HepG2 (cell line): ENCODE data around the gene MBLAC2. TPM values are rescaled to one million over a fixed set of nuclear protein-coding genes. Genes with fewer than 3 reads are reported as not detected.
A peak's percentile ranks its signal among the peaks of the same experiment; 100 is the strongest.

Experiments used
- ATAC-seq: fragments of 200-7000 bp; cut with Tn5 transposase; 3 replicates; pipeline ENCODE4 v1.9.1; 2020; ENCODE audit warnings: mild to moderate bottlenecking, moderate library complexity
- BruUV-seq: library from RNA; stranded (reverse); fragments of 400-500 nt; replicated peaks from 2 replicates; lab custom pipeline; 2021; lab: Mats Ljungman, UMichigan
- CTCF ChIA-PET: fragments of 300-600 bp; formaldehyde crosslinking; extraction: SDS; loops from one replicate; lab custom pipeline; 2021; ENCODE audit warnings: low total read pairs, inconsistent platforms, low intra/inter-chr PET ratio; lab: Yijun Ruan, JAX
- POLR2A ChIA-PET: fragments of 350-600 bp; sonication (Branson Sonifier 250); formaldehyde crosslinking; loops from one replicate; lab custom pipeline; 2020; ENCODE audit warnings: antibody characterized with exemption, inconsistent platforms; lab: Yijun Ruan, JAX
- DNase-seq: peaks from one replicate; pipeline ENCODE4 v3.0.0-alpha.2; 2015; ENCODE audit warnings: low spot score
- FAIRE-seq: peaks from 3 replicates; lab custom pipeline; 2011; peaks lifted over from hg19 to GRCh38; lab: Jason Lieb, UNC
- H2AFZ ChIP-seq: one replicate; pipeline ENCODE4 v1.6.1; 2011; ENCODE audit warnings: low read length, inconsistent platforms
- H3K27ac ChIP-seq: fragments of 300-600 bp; 3 replicates; pipeline ENCODE4 v1.8.0; 2011; ENCODE audit warnings: mixed run types, mild to moderate bottlenecking, mixed read lengths, low read length, inconsistent platforms; ENCODE audit not compliant: insufficient read depth; ENCODE audit errors: extremely low read length
- H3K27me3 ChIP-seq, 2 experiments: fragments of 200-600 bp in 1 of 2; 2 replicates in 1 of 2; 3 replicates in 1 of 2; pipeline versions ENCODE4 v1.6.0 to v1.8.0; 2011; ENCODE audit warnings: low read length in 2 of 2, mild to moderate bottlenecking in 2 of 2, moderate library complexity in 2 of 2, inconsistent platforms in 1 of 2; ENCODE audit not compliant: insufficient read depth in 2 of 2, control insufficient read depth in 1 of 2
- H3K36me3 ChIP-seq, 2 experiments: fragments of 200-600 bp in 1 of 2; replicated peaks in 1 of 2; 2 replicates in 1 of 2; 3 replicates in 1 of 2; pipeline versions ENCODE4 v1.5.1 to v1.8.0; 2011; ENCODE audit warnings: low read length in 2 of 2, inconsistent platforms in 1 of 2; ENCODE audit not compliant: insufficient read depth in 2 of 2, control insufficient read depth in 1 of 2
- H3K4me1 ChIP-seq: 2 replicates; pipeline ENCODE4 v1.5.1; 2012; ENCODE audit warnings: low read length, inconsistent platforms; ENCODE audit not compliant: insufficient read depth
- H3K4me2 ChIP-seq: 2 replicates; pipeline ENCODE4 v1.6.0; 2011; ENCODE audit warnings: low read depth, low read length, inconsistent platforms
- H3K4me3 ChIP-seq, 3 experiments: fragments of 200-600 bp in 1 of 3; sonication (generic), shearing (Covaris generic) in 1 of 3; replicated peaks in 1 of 3; 2 replicates each; pipeline ENCODE4 v1.5.1; 2011 to 2016; ENCODE audit warnings: low read length in 3 of 3, inconsistent platforms in 2 of 3, low read depth in 2 of 3, mild to moderate bottlenecking in 2 of 3, control low read depth in 1 of 3, mixed read lengths in 1 of 3; ENCODE audit not compliant: insufficient read depth in 1 of 3
- H3K79me2 ChIP-seq: one replicate; pipeline ENCODE4 v1.6.1; 2011; ENCODE audit warnings: low read length, inconsistent platforms; ENCODE audit not compliant: insufficient read depth
- H3K9ac ChIP-seq: 2 replicates; pipeline ENCODE4 v1.6.0; 2011; ENCODE audit warnings: mild to moderate bottlenecking, low read depth, low read length, inconsistent platforms; ENCODE audit not compliant: insufficient read depth
- H3K9me3 ChIP-seq: 2 replicates; pipeline ENCODE4 v1.5.1; 2012; ENCODE audit warnings: mild to moderate bottlenecking, low read length
- H4K20me1 ChIP-seq: 2 replicates; pipeline ENCODE4 v1.6.0; 2011; ENCODE audit warnings: inconsistent platforms, mild to moderate bottlenecking, low read length, moderate library complexity; ENCODE audit not compliant: insufficient read depth
- MAFF ChIP-seq: IDR thresholded peaks from 2 replicates; pipeline ENCODE4 v1.6.1; 2011; ENCODE audit warnings: low read depth, low read length, improper control_type of control experiment
- MAFK ChIP-seq, 2 experiments: IDR thresholded peaks in 1 of 2; conservative IDR thresholded peaks in 1 of 2; 2 replicates each; pipeline ENCODE4 v1.6.1; 2011; ENCODE audit warnings: improper control_type of control experiment in 2 of 2, low read length in 2 of 2
- RERE ChIP-seq: IDR thresholded peaks from 2 replicates; pipeline ENCODE4 v1.6.1; 2016; ENCODE audit warnings: low read depth, missing genetic modification reagents, missing compliant biosample characterization
- RXRB ChIP-seq: IDR thresholded peaks from 2 replicates; pipeline ENCODE4 v1.6.1; 2016; ENCODE audit warnings: borderline replicate concordance, missing genetic modification reagents, missing compliant biosample characterization
- SAP130 ChIP-seq: IDR thresholded peaks from 2 replicates; pipeline ENCODE4 v1.6.1; 2016; ENCODE audit warnings: low read depth
- WGBS: methylation state at CpG from one replicate; pipeline ENCODE4 v1.1.6; 2017; ENCODE audit warnings: low lambda C conversion rate; 5-methylcytosine and 5-hydroxymethylcytosine counted together
- in situ Hi-C: cut with HindIII; loops from 2 replicates; pipeline ENCODE4 v1.10.0; 2017; ENCODE audit warnings: low pct_unique_long_range_greater_than_20kb; ENCODE audit not compliant: extremely low pct_ligation_motif_present
- intact Hi-C: fragments of 100-400 bp; cut with micrococcal nuclease; formaldehyde crosslinking; loops from one replicate; pipeline ENCODE4 v1.10.0; 2022; ENCODE audit not compliant: unreplicated experiment
- polyA plus RNA-seq, 8 experiments: library from polyadenylated mRNA; depleted of rRNA in 3 of 8; stranded (reverse) in 7 of 8; unstranded in 1 of 8; fragments of >200 nt; fragmentation: Illumina TruSeq in 4 of 8; extraction: Trizol in 4 of 8; gene quantifications; 2 replicates each; pipeline versions ENCODE4 v1.2.1 to v1.2.3, GENCODE V29; 2011 to 2016; ENCODE audit warnings: low read depth in 4 of 8, missing spikeins in 1 of 8, mixed read lengths in 1 of 8; ENCODE audit not compliant: insufficient read depth in 1 of 8
- total RNA-seq, 5 experiments: library from RNA; depleted of rRNA; stranded (reverse); fragments of >200 nt; fragmentation: Illumina TruSeq; extraction: Trizol; gene quantifications; 2 replicates each; pipeline ENCODE4 v1.2.3, GENCODE V29; 2016; ENCODE audit warnings: low read depth in 1 of 5

The MBLAC2 gene
- total and polyA plus RNA-seq, 2 of the 13 experiments (the other 11 are each of a cell fraction or from before 2014, with no cell fraction given): 2.9 to 4.1 TPM

- ChIA-PET POLR2A (interaction anchor here (1.1 to 3.4 kb wide), 2 partner anchors 56 to 62 kb away, joined by 4 to 39 read pairs; partner anchors contain the start of gene CETN3), CTCF (no interaction called here)
- Histone ChIP-seq H3K36me3 (no peaks in the 10 kb centered on the region), H3K27me3 (no peaks in the 10 kb centered on the region), H3K27ac (peak overlapping the region; percentile 94), H3K4me1 (peaks cover 43% of the 10 kb centered on the region), H3K79me2 (peaks cover 20% of the 10 kb centered on the region), H2AFZ (peak overlapping the region; percentile 33), H3K9ac (peak overlapping the region; percentile 77), H3K4me2 (peak overlapping the region; percentile 89), H3K4me3 (peak overlapping the region; percentile 68 to 83 (median 81)), H3K9me3 (no peaks in the 10 kb centered on the region), H4K20me1 (no peaks in the 10 kb centered on the region)
- FAIRE-seq (peak; percentile 66), DNase-seq (no peak), ATAC-seq (peak; percentile 9)
- 12% methylated on average over 9 of the region's 9 CpGs for WGBS
- intact Hi-C loops (loop anchor here (5.0 kb wide), 1 partner anchor 909 kb away; the partner anchor contains the start of gene ARRDC3), in situ Hi-C loops (no loop called here)
- BruUV-seq: TSS peak; percentile 44
- TF ChIP-seq SAP130 (CRISPR knock-in tag) (0 out of 2 replicates have a peak, but pooled peaks have one; percentile 3), MAFF (peak; percentile 98), MAFK (conservative IDR thresholded peaks at IDR 0.05 in 1 of 2, IDR thresholded peaks at IDR 0.05 in 1 of 2; ENCODE audit: low read length in 2 of 2) (peak; percentile 97 to 99), RXRB (CRISPR knock-in tag) (0 out of 2 replicates have a peak, but pooled peaks have one; percentile 4), RERE (CRISPR knock-in tag) (no peak)
Measured at GRCh38 chr5:90472783-90473395, 1.7 kb downstream of the MBLAC2 start.
